GM19351 (cell line): ENCODE data around the gene MEIG1.
A peak's percentile ranks its signal among the peaks of the same experiment; 100 is the strongest.
"Not testable (repeated sequence)": the region's sequence is repeated elsewhere in the genome, so short reads cannot be mapped to it uniquely, and the experiment has no call there.

Experiments used
- ATAC-seq: cut with Tn5 transposase; IDR thresholded peaks from one replicate; pipeline ENCODE4 v1.9.1; 2021; ENCODE audit warnings: mild to moderate bottlenecking, moderate library complexity; ENCODE audit not compliant: unreplicated experiment

MEIG1 gene

GRCh38 chr10:14954001-14954770 is 5.0 kb upstream of the MEIG1 start, which contains the start of gene DCLRE1C:
DCLRE1C (minus strand) TSS chr10:14954096; CDS start chr10:14954010, 86 bp downstream.
- ATAC-seq = peak; percentile 68

- ATAC-seq = no peak
Observed at GRCh38 chr10:14954934-14955333, 4.3 kb upstream of the MEIG1 start.

GRCh38 chr10:14958872-14959220 is 342 bp upstream of the MEIG1 start:
- ATAC-seq = no peak

GRCh38 chr10:14967897-14968296 is 8.7 kb downstream of the MEIG1 start:
- ATAC-seq = no peak

GRCh38 chr10:14971867-14972448 is 12.8 kb downstream of the MEIG1 start:
- peak; percentile 50 for ATAC-seq

- not testable (repeated sequence) for ATAC-seq
Observed at GRCh38 chr10:14974153-14974998, 15.2 kb downstream of the MEIG1 start.

GRCh38 chr10:14975672-14976273 is 16.6 kb downstream of the MEIG1 start:
- no peak for ATAC-seq

- no peak for ATAC-seq
Observed at GRCh38 chr10:14982744-14983143, 23.6 kb downstream of the MEIG1 start.

GRCh38 chr10:14989552-14989951 is 30.4 kb downstream of the MEIG1 start:
- not testable (repeated sequence) for ATAC-seq

GRCh38 chr10:14991035-14991749 is 32.0 kb downstream of the MEIG1 start:
- not testable (repeated sequence) for ATAC-seq

- not testable (repeated sequence) for ATAC-seq
Observed at GRCh38 chr10:14992336-14992735, 33.1 kb downstream of the MEIG1 start.

- not testable (repeated sequence) for ATAC-seq
Observed at GRCh38 chr10:14993500-14994455, 34.6 kb downstream of the MEIG1 start.

- no peak for ATAC-seq
Observed at GRCh38 chr10:14995964-14996565, 36.9 kb downstream of the MEIG1 start.

- not testable (repeated sequence) for ATAC-seq
Observed at GRCh38 chr10:15013530-15013929, 54.3 kb downstream of the MEIG1 start.

GRCh38 chr10:15015451-15015850 is 56.3 kb downstream of the MEIG1 start:
- no peak for ATAC-seq

- not testable (repeated sequence) for ATAC-seq
Observed at GRCh38 chr10:15020966-15021365, 61.8 kb downstream of the MEIG1 start.
